OCI-LY7 (cell line): ENCODE results near the gene HLA-F. TPM values are rescaled to one million over a fixed set of nuclear protein-coding genes. Genes with fewer than 3 reads are reported as not detected.

Experiments
- BruUV-seq: library from RNA; stranded (reverse); fragments of 400-500 nt; replicated peaks from 2 replicates; lab custom pipeline; 2021; lab: Mats Ljungman, UMichigan
- CTCF ChIA-PET: fragments of 300-600 bp; sonication (Branson Sonifier 250); formaldehyde crosslinking; loops from one replicate; lab custom pipeline; 2022; ENCODE audit warnings: antibody characterized with exemption; ENCODE audit not compliant: unreplicated experiment; lab: Charles Lee
- POLR2A ChIA-PET: fragments of 300-600 bp; sonication (Branson Sonifier 250); formaldehyde crosslinking; loops from one replicate; lab custom pipeline; 2022; ENCODE audit warnings: antibody characterized with exemption; lab: Charles Lee
- DNase-seq: peaks from one replicate; pipeline ENCODE4 v3.0.0-alpha.2; 2015; ENCODE audit warnings: low spot score
- H2AFZ ChIP-seq: fragments of 200-600 bp; sonication (generic), shearing (Covaris generic); 2 replicates; pipeline ENCODE4 v1.6.1; 2014; ENCODE audit warnings: mild to moderate bottlenecking, antibody characterized with exemption, low read length, moderate library complexity
- H3K27ac ChIP-seq: fragments of 200-600 bp; sonication (generic); 2 replicates; pipeline ENCODE4 v1.5.1; 2014; ENCODE audit warnings: mixed run types, low read depth, mild to moderate bottlenecking, moderate library complexity, low read length, inconsistent platforms; ENCODE audit not compliant: poor library complexity, severe bottlenecking
- H3K36me3 ChIP-seq: fragments of 200-600 bp; sonication (generic); 2 replicates; pipeline ENCODE4 v1.6.1; 2014; ENCODE audit warnings: mild to moderate bottlenecking, antibody characterized with exemption, low read length, moderate library complexity, mixed read lengths; ENCODE audit not compliant: insufficient read depth
- H3K4me1 ChIP-seq: fragments of 200-600 bp; sonication (generic); 2 replicates; pipeline ENCODE4 v1.5.1; 2014; ENCODE audit warnings: mild to moderate bottlenecking, low read length; ENCODE audit not compliant: insufficient read depth, poor library complexity, severe bottlenecking
- H3K4me2 ChIP-seq: fragments of 200-600 bp; sonication (generic); 2 replicates; pipeline ENCODE4 v1.6.1; 2014; ENCODE audit warnings: mild to moderate bottlenecking, low read length
- H3K4me3 ChIP-seq: fragments of 200-600 bp; sonication (generic); 2 replicates; pipeline ENCODE4 v1.5.1; 2014; ENCODE audit warnings: mild to moderate bottlenecking, low read depth, low read length; ENCODE audit not compliant: poor library complexity, severe bottlenecking
- H3K79me2 ChIP-seq: fragments of 200-600 bp; sonication (generic); 2 replicates; pipeline ENCODE4 v1.6.1; 2016; ENCODE audit warnings: low read depth, mild to moderate bottlenecking, low read length, moderate library complexity, mixed read lengths; ENCODE audit not compliant: insufficient read depth
- H3K9me2 ChIP-seq: fragments of 200-600 bp; sonication (generic); 2 replicates; pipeline ENCODE4 v1.6.1; 2016; ENCODE audit warnings: mild to moderate bottlenecking, low read length, mixed read lengths; ENCODE audit not compliant: insufficient read depth
- H3K9me3 ChIP-seq: fragments of 200-600 bp; sonication (generic); 2 replicates; pipeline ENCODE4 v1.6.1; 2014; ENCODE audit warnings: mild to moderate bottlenecking, mixed run types, low read length, mixed read lengths
- H4K20me1 ChIP-seq: fragments of 200-600 bp; sonication (generic); 2 replicates; pipeline ENCODE4 v1.6.1; 2014; ENCODE audit warnings: mild to moderate bottlenecking, antibody characterized with exemption, low read length, moderate library complexity, mixed read lengths; ENCODE audit not compliant: insufficient read depth
- EZH2phosphoT487 ChIP-seq: fragments of 200-600 bp; sonication (generic); IDR thresholded peaks from 2 replicates; pipeline ENCODE4 v1.6.1; 2018; ENCODE audit warnings: low read depth, borderline replicate concordance, mild to moderate bottlenecking, mixed run types, antibody characterized with exemption, low read length, moderate library complexity, mixed read lengths
- intact Hi-C: fragments of 100-400 bp; cut with micrococcal nuclease; formaldehyde crosslinking; loops from one replicate; pipeline ENCODE4 v1.10.0; 2022; ENCODE audit not compliant: unreplicated experiment
- total RNA-seq, 2 experiments: library from RNA; depleted of rRNA in 1 of 2; stranded (reverse); fragments of >200 nt in 1 of 2; shearing (Covaris generic) in 1 of 2; gene quantifications; 2 replicates each; pipeline ENCODE4 v1.2.3, GENCODE V29; 2014 to 2022
- TF ChIP-seq, protein P1 (sequence below): fragments of 200-600 bp; sonication (generic); conservative IDR thresholded peaks from 2 replicates; pipeline ENCODE4 v1.5.1; 2014; ENCODE audit warnings: mild to moderate bottlenecking, antibody characterized with exemption, low read length, moderate library complexity, mixed read lengths

Gene HLA-F
- total RNA-seq, 2 experiments from 2014 or later: 56.0 to 83.2 TPM

DNA sequence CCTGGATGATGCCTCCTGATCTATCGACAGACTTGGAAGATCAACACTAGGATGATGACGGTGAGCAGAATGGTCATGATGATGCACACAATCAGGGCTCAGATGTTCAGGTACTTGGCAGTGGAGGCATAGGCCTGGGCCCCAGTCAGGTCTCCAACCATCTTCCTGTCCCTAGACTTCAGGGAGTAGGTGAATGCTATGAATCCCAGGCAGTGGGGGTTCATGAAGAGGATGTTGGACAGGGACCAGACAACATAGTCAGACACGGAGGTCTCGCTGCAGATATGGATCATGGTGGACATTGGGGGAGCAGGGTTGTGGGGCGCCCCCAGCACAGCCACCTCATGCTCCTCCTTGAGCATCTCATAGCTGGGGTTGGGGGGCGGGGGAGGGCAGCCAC is 27.5 kb downstream of the HLA-F start:
- Histone ChIP-seq H3K79me2 (no peaks in the 10 kb centered on the region), H3K36me3 (no peaks in the 10 kb centered on the region), H3K4me1 (peaks cover 22% of the 10 kb centered on the region), H2AFZ (no peak overlapping the region), H3K4me3 (no peak overlapping the region), H3K4me2 (no peak overlapping the region), H3K9me2 (no peaks in the 10 kb centered on the region), H3K9me3 (no peaks in the 10 kb centered on the region), H4K20me1 (no peaks in the 10 kb centered on the region), H3K27ac (no peak overlapping the region)
- BruUV-seq: no TSS peak
- intact Hi-C loops: loop anchor here (5.0 kb wide), 1 partner anchor 602 kb away; no protein-coding TSS in a partner anchor
- no peak for DNase-seq
- ChIA-PET CTCF (no interaction called here), POLR2A (no interaction called here)
- no peak for TF ChIP-seq EZH2phosphoT487
- TF ChIP-seq, protein P1, sequence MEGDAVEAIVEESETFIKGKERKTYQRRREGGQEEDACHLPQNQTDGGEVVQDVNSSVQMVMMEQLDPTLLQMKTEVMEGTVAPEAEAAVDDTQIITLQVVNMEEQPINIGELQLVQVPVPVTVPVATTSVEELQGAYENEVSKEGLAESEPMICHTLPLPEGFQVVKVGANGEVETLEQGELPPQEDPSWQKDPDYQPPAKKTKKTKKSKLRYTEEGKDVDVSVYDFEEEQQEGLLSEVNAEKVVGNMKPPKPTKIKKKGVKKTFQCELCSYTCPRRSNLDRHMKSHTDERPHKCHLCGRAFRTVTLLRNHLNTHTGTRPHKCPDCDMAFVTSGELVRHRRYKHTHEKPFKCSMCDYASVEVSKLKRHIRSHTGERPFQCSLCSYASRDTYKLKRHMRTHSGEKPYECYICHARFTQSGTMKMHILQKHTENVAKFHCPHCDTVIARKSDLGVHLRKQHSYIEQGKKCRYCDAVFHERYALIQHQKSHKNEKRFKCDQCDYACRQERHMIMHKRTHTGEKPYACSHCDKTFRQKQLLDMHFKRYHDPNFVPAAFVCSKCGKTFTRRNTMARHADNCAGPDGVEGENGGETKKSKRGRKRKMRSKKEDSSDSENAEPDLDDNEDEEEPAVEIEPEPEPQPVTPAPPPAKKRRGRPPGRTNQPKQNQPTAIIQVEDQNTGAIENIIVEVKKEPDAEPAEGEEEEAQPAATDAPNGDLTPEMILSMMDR: no peak

DNA sequence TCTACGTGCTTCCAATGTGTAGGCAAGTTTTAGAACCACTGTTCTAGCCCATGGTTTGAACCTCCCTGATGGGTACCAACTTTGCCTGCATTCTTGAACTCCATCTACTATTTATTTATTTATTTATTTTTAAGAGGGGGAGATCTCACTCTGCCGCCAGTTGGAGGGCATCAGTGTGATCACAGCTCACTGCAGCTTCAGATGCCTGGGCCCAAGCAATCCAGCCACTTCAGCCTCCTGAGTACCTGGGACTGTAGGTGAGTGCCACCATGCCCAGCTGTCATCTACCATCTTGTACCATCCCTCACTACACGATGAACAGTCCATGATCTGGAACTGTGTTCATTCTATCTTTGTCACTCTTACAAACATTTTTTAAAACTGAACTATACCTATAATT is 28.2 kb downstream of the HLA-F start:
- Histone ChIP-seq H2AFZ (no peak overlapping the region), H3K4me2 (peak overlapping the region; percentile 80)

More for the DNA sequence above, 28.2 kb downstream of the HLA-F start:
- CTCF ChIA-PET: no interaction called here
- DNase-seq: no peak
- POLR2A ChIA-PET: no interaction called here
- no peaks in the 10 kb centered on the region for H3K9me3 ChIP-seq
- TF ChIP-seq, protein P1: no peak
- TF ChIP-seq EZH2phosphoT487: no peak
- peak overlapping the region; percentile 92 for H3K4me3 ChIP-seq
- peaks cover 22% of the 10 kb centered on the region for H3K4me1 ChIP-seq
- H3K27ac ChIP-seq: no peak overlapping the region
- H3K79me2 ChIP-seq: no peaks in the 10 kb centered on the region
- no peaks in the 10 kb centered on the region for H4K20me1 ChIP-seq
- intact Hi-C loops: loop anchor here (5.0 kb wide), 1 partner anchor 601 kb away; no protein-coding TSS in a partner anchor
- H3K36me3 ChIP-seq: no peaks in the 10 kb centered on the region
- BruUV-seq: TSS peak; percentile 62
- no peaks in the 10 kb centered on the region for H3K9me2 ChIP-seq
